Panc1 (cell line): ENCODE results near the gene C18orf32. TPM values are rescaled to one million over a fixed set of nuclear protein-coding genes. Genes with fewer than 3 reads are reported as not detected.
"Not testable (repeated sequence)": the region's sequence is repeated elsewhere in the genome, so short reads cannot be mapped to it uniquely, and the experiment has no call there.

Experiments used
- ATAC-seq: fragments of 200-7000 bp; cut with Tn5 transposase; 2 replicates; pipeline ENCODE4 v1.9.1; 2020; ENCODE audit warnings: mild to moderate bottlenecking, moderate library complexity
- BruUV-seq: library from RNA; stranded (reverse); fragments of 400-500 nt; replicated peaks from 2 replicates; lab custom pipeline; 2021; lab: Mats Ljungman, UMichigan
- CTCF ChIA-PET: fragments of 300-600 bp; sonication (Branson Sonifier 250); formaldehyde crosslinking; loops from one replicate; lab custom pipeline; 2022; ENCODE audit warnings: antibody characterized with exemption; lab: Charles Lee
- POLR2A ChIA-PET: fragments of 300-600 bp; sonication (Branson Sonifier 250); formaldehyde crosslinking; loops from one replicate; lab custom pipeline; 2022; ENCODE audit warnings: antibody characterized with exemption; lab: Charles Lee
- DNase-seq: peaks from one replicate; pipeline ENCODE4 v3.0.0-alpha.2; 2010; ENCODE audit warnings: low read depth, low spot score
- H3K27ac ChIP-seq: 2 replicates; pipeline ENCODE4 v1.5.1; 2011; ENCODE audit warnings: mild to moderate bottlenecking, low read length, inconsistent platforms
- H3K27me3 ChIP-seq: fragments of 200-500 bp; sonication (Bioruptor generic); 2 replicates; pipeline ENCODE4 v1.6.0; 2014; ENCODE audit warnings: low read length, inconsistent platforms; ENCODE audit not compliant: control insufficient read depth, insufficient read depth
- H3K36me3 ChIP-seq: fragments of 200-500 bp; sonication (Bioruptor generic); 2 replicates; pipeline ENCODE4 v1.5.1; 2014; ENCODE audit warnings: inconsistent platforms, mild to moderate bottlenecking, low read length, moderate library complexity; ENCODE audit not compliant: control insufficient read depth, insufficient read depth
- H3K4me1 ChIP-seq: 2 replicates; pipeline ENCODE4 v1.5.1; 2011; ENCODE audit warnings: inconsistent platforms, mild to moderate bottlenecking, low read length, moderate library complexity; ENCODE audit not compliant: control insufficient read depth, insufficient read depth
- H3K4me3 ChIP-seq, 2 experiments: 2 replicates each; pipeline ENCODE4 v1.5.1; 2011 to 2012; ENCODE audit warnings: low read depth in 2 of 2, low read length in 2 of 2, mild to moderate bottlenecking in 2 of 2, inconsistent platforms in 1 of 2, moderate library complexity in 1 of 2
- H3K9me3 ChIP-seq: fragments of 200-500 bp; sonication (Bioruptor generic); 2 replicates; pipeline ENCODE4 v1.5.1; 2014; ENCODE audit warnings: low read depth, mild to moderate bottlenecking, inconsistent platforms, low read length, moderate library complexity; ENCODE audit not compliant: control insufficient read depth, insufficient read depth
- POLR2AphosphoS5 ChIP-seq: IDR thresholded peaks from 2 replicates; pipeline ENCODE4 v1.6.1; 2012; ENCODE audit warnings: mild to moderate bottlenecking, low read depth, low read length, moderate library complexity
- SIN3A ChIP-seq: IDR thresholded peaks from 2 replicates; pipeline ENCODE4 v1.6.1; 2012; ENCODE audit warnings: low read depth, mild to moderate bottlenecking, low read length, moderate library complexity, borderline replicate concordance; ENCODE audit not compliant: insufficient read depth
- TCF7L2 ChIP-seq: IDR thresholded peaks from 2 replicates; pipeline ENCODE4 v1.6.1; 2011; ENCODE audit warnings: mild to moderate bottlenecking, low read depth, low read length, inconsistent platforms
- in situ Hi-C: cut with HindIII; loops from 2 replicates; pipeline ENCODE4 v1.10.0; 2016; ENCODE audit warnings: low sequenced_read_pairs, low pct_unique_long_range_greater_than_20kb
- intact Hi-C: fragments of 100-400 bp; cut with micrococcal nuclease; formaldehyde crosslinking; loops from one replicate; pipeline ENCODE4 v1.10.0; 2022; ENCODE audit not compliant: unreplicated experiment
- total RNA-seq: library from RNA; stranded (reverse); gene quantifications from one replicate; pipeline ENCODE4 v1.2.1, GENCODE V29; 2021; ENCODE audit not compliant: unreplicated experiment
- TF ChIP-seq, protein P1 (sequence below): fragments of 450-650 bp; IDR thresholded peaks from 2 replicates; pipeline ENCODE4 v1.5.1; 2017; ENCODE audit warnings: mild to moderate bottlenecking
- TF ChIP-seq, protein P2 (sequence below), 2 experiments: IDR thresholded peaks; 2 replicates each; pipeline ENCODE4 v1.6.1; 2011 to 2012; ENCODE audit warnings: low read depth in 2 of 2, control low read depth in 1 of 2, low read length in 1 of 2, mild to moderate bottlenecking in 1 of 2, moderate library complexity in 1 of 2; ENCODE audit not compliant: insufficient read depth in 1 of 2

Gene C18orf32
- total RNA-seq, 1 experiment from 2014 or later = 38.0 TPM

DNA sequence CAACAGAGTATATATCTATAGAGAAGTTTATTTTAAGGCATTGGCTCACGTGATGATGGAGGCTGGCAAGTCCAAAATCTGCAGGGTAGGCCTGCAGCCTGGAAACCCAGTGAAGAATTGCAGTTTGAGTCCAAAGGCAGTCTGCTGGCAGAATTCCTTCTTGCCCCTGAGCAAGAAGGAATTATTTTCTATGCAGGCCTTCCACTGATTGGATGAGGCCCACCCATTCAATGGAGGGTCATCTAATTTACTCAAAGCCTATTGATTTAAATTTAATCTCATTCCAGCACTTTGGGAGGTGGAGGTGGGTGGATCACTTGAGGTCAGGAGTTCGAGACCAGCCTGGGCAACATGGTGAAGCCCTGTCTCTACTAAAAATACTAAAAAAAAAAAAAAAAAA lies 30.4 kb upstream of the C18orf32 start:
- intact Hi-C loops = loop anchor here (10.0 kb wide), 1 partner anchor 247 kb away; no protein-coding TSS in a partner anchor

DNA sequence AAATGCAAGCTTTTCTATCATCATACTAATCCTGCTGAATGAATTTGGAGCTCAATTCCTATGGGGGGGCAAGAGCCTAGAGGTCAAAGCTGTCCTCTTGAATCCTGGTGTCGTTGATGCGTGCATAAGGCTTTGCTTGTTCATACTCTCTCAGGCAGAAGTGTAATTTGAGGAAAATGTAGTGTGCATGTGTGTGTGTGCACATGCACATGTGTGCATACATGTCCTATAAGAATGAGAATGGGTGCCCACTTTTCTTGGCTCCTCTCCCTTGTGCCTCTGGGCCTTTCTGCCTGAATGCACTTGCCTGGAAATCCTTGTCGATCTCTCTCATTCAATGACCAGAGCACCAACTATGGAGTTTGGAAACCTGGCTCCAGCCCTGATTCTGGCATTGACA lies 28.5 kb upstream of the C18orf32 start:
- ATAC-seq (no peak), DNase-seq (no peak)
- H3K9me3 ChIP-seq = no peaks in the 10 kb centered on the region
- H3K4me1 ChIP-seq = no peaks in the 10 kb centered on the region; the same call in 1 of the 2 replicates
- H3K4me3 ChIP-seq = no peak overlapping the region
- no peak overlapping the region for H3K27ac ChIP-seq
- in situ Hi-C loops (no loop called here), intact Hi-C loops (loop anchor here (10.0 kb wide), 1 partner anchor 249 kb away; no protein-coding TSS in a partner anchor)
- ChIA-PET POLR2A (no interaction called here), CTCF (no interaction called here)
- no peaks in the 10 kb centered on the region for H3K36me3 ChIP-seq
- BruUV-seq = no TSS peak
- H3K27me3 ChIP-seq = no peaks in the 10 kb centered on the region
- TF ChIP-seq TCF7L2 (no peak), POLR2AphosphoS5 (no peak), SIN3A (no peak)
- TF ChIP-seq, protein P1, sequence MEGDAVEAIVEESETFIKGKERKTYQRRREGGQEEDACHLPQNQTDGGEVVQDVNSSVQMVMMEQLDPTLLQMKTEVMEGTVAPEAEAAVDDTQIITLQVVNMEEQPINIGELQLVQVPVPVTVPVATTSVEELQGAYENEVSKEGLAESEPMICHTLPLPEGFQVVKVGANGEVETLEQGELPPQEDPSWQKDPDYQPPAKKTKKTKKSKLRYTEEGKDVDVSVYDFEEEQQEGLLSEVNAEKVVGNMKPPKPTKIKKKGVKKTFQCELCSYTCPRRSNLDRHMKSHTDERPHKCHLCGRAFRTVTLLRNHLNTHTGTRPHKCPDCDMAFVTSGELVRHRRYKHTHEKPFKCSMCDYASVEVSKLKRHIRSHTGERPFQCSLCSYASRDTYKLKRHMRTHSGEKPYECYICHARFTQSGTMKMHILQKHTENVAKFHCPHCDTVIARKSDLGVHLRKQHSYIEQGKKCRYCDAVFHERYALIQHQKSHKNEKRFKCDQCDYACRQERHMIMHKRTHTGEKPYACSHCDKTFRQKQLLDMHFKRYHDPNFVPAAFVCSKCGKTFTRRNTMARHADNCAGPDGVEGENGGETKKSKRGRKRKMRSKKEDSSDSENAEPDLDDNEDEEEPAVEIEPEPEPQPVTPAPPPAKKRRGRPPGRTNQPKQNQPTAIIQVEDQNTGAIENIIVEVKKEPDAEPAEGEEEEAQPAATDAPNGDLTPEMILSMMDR = no peak
- TF ChIP-seq, protein P2, sequence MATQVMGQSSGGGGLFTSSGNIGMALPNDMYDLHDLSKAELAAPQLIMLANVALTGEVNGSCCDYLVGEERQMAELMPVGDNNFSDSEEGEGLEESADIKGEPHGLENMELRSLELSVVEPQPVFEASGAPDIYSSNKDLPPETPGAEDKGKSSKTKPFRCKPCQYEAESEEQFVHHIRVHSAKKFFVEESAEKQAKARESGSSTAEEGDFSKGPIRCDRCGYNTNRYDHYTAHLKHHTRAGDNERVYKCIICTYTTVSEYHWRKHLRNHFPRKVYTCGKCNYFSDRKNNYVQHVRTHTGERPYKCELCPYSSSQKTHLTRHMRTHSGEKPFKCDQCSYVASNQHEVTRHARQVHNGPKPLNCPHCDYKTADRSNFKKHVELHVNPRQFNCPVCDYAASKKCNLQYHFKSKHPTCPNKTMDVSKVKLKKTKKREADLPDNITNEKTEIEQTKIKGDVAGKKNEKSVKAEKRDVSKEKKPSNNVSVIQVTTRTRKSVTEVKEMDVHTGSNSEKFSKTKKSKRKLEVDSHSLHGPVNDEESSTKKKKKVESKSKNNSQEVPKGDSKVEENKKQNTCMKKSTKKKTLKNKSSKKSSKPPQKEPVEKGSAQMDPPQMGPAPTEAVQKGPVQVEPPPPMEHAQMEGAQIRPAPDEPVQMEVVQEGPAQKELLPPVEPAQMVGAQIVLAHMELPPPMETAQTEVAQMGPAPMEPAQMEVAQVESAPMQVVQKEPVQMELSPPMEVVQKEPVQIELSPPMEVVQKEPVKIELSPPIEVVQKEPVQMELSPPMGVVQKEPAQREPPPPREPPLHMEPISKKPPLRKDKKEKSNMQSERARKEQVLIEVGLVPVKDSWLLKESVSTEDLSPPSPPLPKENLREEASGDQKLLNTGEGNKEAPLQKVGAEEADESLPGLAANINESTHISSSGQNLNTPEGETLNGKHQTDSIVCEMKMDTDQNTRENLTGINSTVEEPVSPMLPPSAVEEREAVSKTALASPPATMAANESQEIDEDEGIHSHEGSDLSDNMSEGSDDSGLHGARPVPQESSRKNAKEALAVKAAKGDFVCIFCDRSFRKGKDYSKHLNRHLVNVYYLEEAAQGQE (IDR thresholded peaks at IDR 0.05; ENCODE audit: insufficient read depth in 1 of 2, low read depth in 2 of 2, low read length in 1 of 2) = no peak

More for the DNA sequence above, 30.4 kb upstream of the C18orf32 start:
- DNase-seq = no peak
- in situ Hi-C loops = no loop called here
- H3K36me3 ChIP-seq = no peaks in the 10 kb centered on the region
- H3K27me3 ChIP-seq = no peaks in the 10 kb centered on the region
- ATAC-seq = no peak
- no peak overlapping the region for H3K4me3 ChIP-seq
- H3K27ac ChIP-seq = no peak overlapping the region
- TF ChIP-seq, protein P2 (IDR thresholded peaks at IDR 0.05; ENCODE audit: insufficient read depth in 1 of 2, low read depth in 2 of 2, low read length in 1 of 2) = no peak
- no peak for TF ChIP-seq SIN3A
- no peak for TF ChIP-seq TCF7L2
- no TSS peak for BruUV-seq
- POLR2A ChIA-PET = no interaction called here
- H3K9me3 ChIP-seq = no peaks in the 10 kb centered on the region
- CTCF ChIA-PET = interaction anchor here (0.7 kb wide), 1 partner anchor 23 kb away, joined by 10 read pairs; no protein-coding TSS in a partner anchor
- H3K4me1 ChIP-seq = no peaks in the 10 kb centered on the region; the same call in 1 of the 2 replicates

DNA sequence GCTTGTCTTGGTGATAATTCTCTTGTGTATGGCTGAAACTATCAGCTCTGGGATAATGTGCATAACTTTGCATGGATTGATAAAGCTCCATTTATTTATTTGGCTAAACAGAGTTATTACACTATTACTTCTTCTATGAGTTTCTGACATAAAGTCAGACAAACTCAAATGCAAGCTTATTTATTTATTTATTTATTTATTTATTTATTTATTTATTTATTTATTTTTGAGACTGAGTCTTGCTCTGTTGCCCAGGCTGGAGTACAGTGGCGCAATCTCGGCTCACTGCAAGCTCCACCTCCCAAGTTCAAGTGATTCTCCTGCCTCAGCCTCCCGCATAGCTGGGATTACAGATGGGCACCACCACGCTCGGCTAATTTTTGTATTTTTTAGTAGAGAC lies 28.0 kb upstream of the C18orf32 start:
- POLR2A ChIA-PET = not testable (repeated sequence)
- CTCF ChIA-PET = interaction anchor here (0.7 kb wide), 1 partner anchor 200 kb away, joined by 3 read pairs; no protein-coding TSS in a partner anchor

More for the DNA sequence above, 28.0 kb upstream of the C18orf32 start:
- H3K27me3 ChIP-seq, H3K4me3 ChIP-seq, BruUV-seq, DNase-seq, H3K27ac ChIP-seq, ATAC-seq, in situ Hi-C loops, H3K9me3 ChIP-seq, H3K4me1 ChIP-seq, H3K36me3 ChIP-seq: not testable (repeated sequence)
- intact Hi-C loops = loop anchor here (10.0 kb wide), 1 partner anchor 250 kb away; no protein-coding TSS in a partner anchor
